Upper lobe of left lung (tissue), 4 donors: Measurements from ENCODE around the gene CYP3A4.

Experiments
- EP300 ChIP-seq, 4 donors: sonication (generic); formaldehyde crosslinking; IDR thresholded peaks; one replicate each; pipeline ENCODE4 v1.5.1; 2017; ENCODE audit warnings: antibody characterized with exemption in 4 of 4, control low read depth in 2 of 4
- POLR2A ChIP-seq, 4 donors: fragments of 450-650 bp; IDR thresholded peaks; one replicate each; pipeline ENCODE4 v1.5.1; 2016 to 2017; ENCODE audit warnings: antibody characterized with exemption in 4 of 4, mild to moderate bottlenecking in 2 of 4
- POLR2AphosphoS5 ChIP-seq, 2 donors: sonication (generic); formaldehyde crosslinking; IDR thresholded peaks; one replicate each; pipeline ENCODE4 v1.5.1; 2017; ENCODE audit warnings: antibody characterized with exemption in 2 of 2
- TF ChIP-seq, protein P1 (sequence below), 6 experiments: fragments of 450-650 bp in 4 of 6; fragments of 200-600 bp in 2 of 6; sonication (generic) in 2 of 6; IDR thresholded peaks; one replicate each; pipeline ENCODE4 v1.5.1; 2016 to 2019; ENCODE audit warnings: antibody characterized with exemption in 6 of 6

DNA sequence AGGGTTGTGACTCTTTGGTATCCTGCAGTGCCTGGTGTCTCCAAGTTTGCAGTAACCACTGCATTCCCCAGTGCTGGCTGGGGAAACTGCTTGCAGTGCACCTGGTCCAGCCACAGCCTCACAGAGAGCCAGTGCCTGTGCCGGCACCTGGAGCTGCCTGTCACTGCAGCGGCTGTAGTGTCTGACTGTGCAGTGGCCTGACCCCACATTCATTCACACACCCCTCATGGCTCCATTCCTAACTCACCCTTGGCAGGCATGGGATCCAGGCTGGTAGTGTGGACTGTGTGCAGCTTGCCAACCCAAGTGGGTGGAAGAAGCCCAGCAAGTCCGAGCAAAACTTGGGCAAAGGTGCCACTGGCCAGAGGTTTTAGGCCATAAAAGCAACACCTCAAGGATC is 40.1 kb upstream of the CYP3A4 start:
- TF ChIP-seq, protein P1, sequence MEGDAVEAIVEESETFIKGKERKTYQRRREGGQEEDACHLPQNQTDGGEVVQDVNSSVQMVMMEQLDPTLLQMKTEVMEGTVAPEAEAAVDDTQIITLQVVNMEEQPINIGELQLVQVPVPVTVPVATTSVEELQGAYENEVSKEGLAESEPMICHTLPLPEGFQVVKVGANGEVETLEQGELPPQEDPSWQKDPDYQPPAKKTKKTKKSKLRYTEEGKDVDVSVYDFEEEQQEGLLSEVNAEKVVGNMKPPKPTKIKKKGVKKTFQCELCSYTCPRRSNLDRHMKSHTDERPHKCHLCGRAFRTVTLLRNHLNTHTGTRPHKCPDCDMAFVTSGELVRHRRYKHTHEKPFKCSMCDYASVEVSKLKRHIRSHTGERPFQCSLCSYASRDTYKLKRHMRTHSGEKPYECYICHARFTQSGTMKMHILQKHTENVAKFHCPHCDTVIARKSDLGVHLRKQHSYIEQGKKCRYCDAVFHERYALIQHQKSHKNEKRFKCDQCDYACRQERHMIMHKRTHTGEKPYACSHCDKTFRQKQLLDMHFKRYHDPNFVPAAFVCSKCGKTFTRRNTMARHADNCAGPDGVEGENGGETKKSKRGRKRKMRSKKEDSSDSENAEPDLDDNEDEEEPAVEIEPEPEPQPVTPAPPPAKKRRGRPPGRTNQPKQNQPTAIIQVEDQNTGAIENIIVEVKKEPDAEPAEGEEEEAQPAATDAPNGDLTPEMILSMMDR (IDR thresholded peaks at IDR 0.05) = no peak
- TF ChIP-seq POLR2A (IDR thresholded peaks at IDR 0.05) = no peak
- no peak for TF ChIP-seq POLR2AphosphoS5 (IDR thresholded peaks at IDR 0.05)
- no peak for TF ChIP-seq EP300 (IDR thresholded peaks at IDR 0.05)
